Epithelial cell of prostate (primary cell): ENCODE measurements around the gene CGRRF1.

Source experiments
- DNase-seq: peaks from one replicate; pipeline ENCODE4 v3.0.0-alpha.2; 2011; ENCODE audit warnings: low read depth, low spot score
- H3K27ac ChIP-seq: fragments of 450-650 bp; 2 replicates; pipeline ENCODE4 v1.5.1; 2017; ENCODE audit warnings: mild to moderate bottlenecking

Gene CGRRF1

GRCh38 chr14:54570631-54571415 lies 61.1 kb downstream of the CGRRF1 start:
- DNase-seq = peak; percentile 58
- peak overlapping the region; percentile 89 for H3K27ac ChIP-seq

GRCh38 chr14:54572316-54572715 lies 62.6 kb downstream of the CGRRF1 start:
- no peak overlapping the region for H3K27ac ChIP-seq
- DNase-seq = no peak

- H3K27ac ChIP-seq = no peak overlapping the region
- DNase-seq = no peak
Observed at GRCh38 chr14:54574528-54574927, 64.8 kb downstream of the CGRRF1 start.

- no peak for DNase-seq
- no peak overlapping the region for H3K27ac ChIP-seq
Observed at GRCh38 chr14:54577494-54577893, 67.8 kb downstream of the CGRRF1 start.

GRCh38 chr14:54577977-54578376 lies 68.3 kb downstream of the CGRRF1 start:
- DNase-seq = no peak
- H3K27ac ChIP-seq = no peak overlapping the region

GRCh38 chr14:54579621-54580020 lies 69.9 kb downstream of the CGRRF1 start:
- no peak for DNase-seq
- H3K27ac ChIP-seq = no peak overlapping the region

GRCh38 chr14:54580933-54581332 lies 71.2 kb downstream of the CGRRF1 start:
- no peak for DNase-seq
- no peak overlapping the region for H3K27ac ChIP-seq

- DNase-seq = no peak
- H3K27ac ChIP-seq = no peak overlapping the region
Observed at GRCh38 chr14:54582334-54582733, 72.6 kb downstream of the CGRRF1 start.

GRCh38 chr14:54584097-54584496 lies 74.4 kb downstream of the CGRRF1 start:
- no peak overlapping the region for H3K27ac ChIP-seq
- DNase-seq = no peak

GRCh38 chr14:54585214-54585613 lies 75.5 kb downstream of the CGRRF1 start:
- no peak for DNase-seq
- no peak overlapping the region for H3K27ac ChIP-seq
